ENCODE results near the gene MAP3K4. TPM values are rescaled to one million over a fixed set of nuclear protein-coding genes. Genes with fewer than 3 reads are reported as not detected.

Gene MAP3K4
- 13.8 and 17.3 TPM in 2 replicates for total RNA-seq

GRCh38 chr6:160991406-160992060 is at the start of gene MAP3K4:
MAP3K4 (plus strand) TSS chr6:160991769; CDS start chr6:160991932, 163 bp downstream.

